MM.1S (cell line): ENCODE data around the gene ATXN3L.

Experiments
- CTCF ChIP-seq: fragments of 300-600 bp; sonication (generic); IDR thresholded peaks from 2 replicates; pipeline ENCODE4 v1.5.1; 2016; ENCODE audit warnings: antibody characterized with exemption, low read length, mixed read lengths
- EZH2 ChIP-seq: fragments of 300-600 bp; sonication (generic); optimal IDR thresholded peaks from 2 replicates; pipeline ENCODE3; 2017; ENCODE audit warnings: low read depth, mild to moderate bottlenecking, antibody characterized with exemption, low read length, mixed read lengths
- EZH2phosphoT487 ChIP-seq: fragments of 300-600 bp; sonication (generic); IDR thresholded peaks from 2 replicates; pipeline ENCODE4 v1.6.1; 2018; ENCODE audit warnings: antibody characterized with exemption, low read length

GRCh38 chrX:13365161-13365560 is 45.3 kb upstream of the ATXN3L start:
- TF ChIP-seq EZH2 (no peak), EZH2phosphoT487 (no peak), CTCF (no peak)
